ENCODE data around the gene ASAP2. TPM values are rescaled to one million over a fixed set of nuclear protein-coding genes. Genes with fewer than 3 reads are reported as not detected.

ASAP2 gene
- total RNA-seq, 1 experiment from 2014 or later: 25.2 TPM

DNA sequence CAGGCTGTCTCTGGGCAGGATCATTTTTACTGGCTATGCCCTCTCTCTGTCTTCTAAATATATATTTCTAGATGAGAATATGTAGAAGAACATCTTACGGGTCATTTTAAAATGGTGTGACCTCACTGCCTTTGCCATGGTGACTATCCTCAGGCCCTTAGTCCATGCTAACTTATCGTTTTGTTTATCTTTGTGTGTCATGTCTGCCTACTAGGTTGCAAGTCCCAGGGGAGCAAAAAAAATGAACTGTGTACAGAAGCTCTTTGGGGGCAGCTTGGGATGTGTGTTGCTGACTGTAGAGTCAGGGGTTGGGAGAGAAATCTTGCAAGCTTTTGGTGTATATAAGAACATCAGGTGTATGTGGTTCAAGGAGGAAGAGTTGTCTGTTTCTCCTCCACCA lies 227.9 kb downstream of the ASAP2 start:
- Histone ChIP-seq H3K9me3 (ENCODE audit: low read length) (no peaks in the 10 kb centered on the region), H4K20me1 (ENCODE audit: low read length) (no peaks in the 10 kb centered on the region), H3K9ac (ENCODE audit: low read length) (no peak overlapping the region), H3K4me1 (ENCODE audit: insufficient read depth, low read length) (peaks cover 11% of the 10 kb centered on the region; the same call in 1 of the 2 replicates), H3K27ac (ENCODE audit: low read length) (no peak overlapping the region), H3K36me3 (ENCODE audit: low read depth, low read length) (peaks cover 46% of the 10 kb centered on the region), H3K4me2 (ENCODE audit: low read length) (no peak overlapping the region), H3K4me3 (ENCODE audit: low read length) (no peak overlapping the region), H2AFZ (ENCODE audit: low read length) (no peak overlapping the region), H3K27me3 (ENCODE audit: low read length) (no peaks in the 10 kb centered on the region), H3K9me2 (replicated peaks; ENCODE audit: low read length) (no peaks in the 10 kb centered on the region), H3F3A (ENCODE audit: low read length, unreplicated experiment) (no peaks in the 10 kb centered on the region), H3K79me2 (ENCODE audit: low read length) (no peaks in the 10 kb centered on the region)
- ChIA-PET CTCF (no interaction called here), POLR2A (ENCODE audit: unreplicated experiment) (no interaction called here)
- no peak for TF ChIP-seq EZH2 (IDR thresholded peaks at IDR 0.05; ENCODE audit: low read length, unreplicated experiment)
- no peak for TF ChIP-seq EZH2phosphoT487 (IDR thresholded peaks at IDR 0.05; ENCODE audit: borderline replicate concordance, low read length)
- TF ChIP-seq, protein P1, sequence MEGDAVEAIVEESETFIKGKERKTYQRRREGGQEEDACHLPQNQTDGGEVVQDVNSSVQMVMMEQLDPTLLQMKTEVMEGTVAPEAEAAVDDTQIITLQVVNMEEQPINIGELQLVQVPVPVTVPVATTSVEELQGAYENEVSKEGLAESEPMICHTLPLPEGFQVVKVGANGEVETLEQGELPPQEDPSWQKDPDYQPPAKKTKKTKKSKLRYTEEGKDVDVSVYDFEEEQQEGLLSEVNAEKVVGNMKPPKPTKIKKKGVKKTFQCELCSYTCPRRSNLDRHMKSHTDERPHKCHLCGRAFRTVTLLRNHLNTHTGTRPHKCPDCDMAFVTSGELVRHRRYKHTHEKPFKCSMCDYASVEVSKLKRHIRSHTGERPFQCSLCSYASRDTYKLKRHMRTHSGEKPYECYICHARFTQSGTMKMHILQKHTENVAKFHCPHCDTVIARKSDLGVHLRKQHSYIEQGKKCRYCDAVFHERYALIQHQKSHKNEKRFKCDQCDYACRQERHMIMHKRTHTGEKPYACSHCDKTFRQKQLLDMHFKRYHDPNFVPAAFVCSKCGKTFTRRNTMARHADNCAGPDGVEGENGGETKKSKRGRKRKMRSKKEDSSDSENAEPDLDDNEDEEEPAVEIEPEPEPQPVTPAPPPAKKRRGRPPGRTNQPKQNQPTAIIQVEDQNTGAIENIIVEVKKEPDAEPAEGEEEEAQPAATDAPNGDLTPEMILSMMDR (conservative IDR thresholded peaks at IDR 0.05; ENCODE audit: low read depth, low read length): no peak
- intact Hi-C loops (cut with micrococcal nuclease): no loop called here
- no peak for DNase-seq
- no peak for ATAC-seq
- no TSS peak for BruUV-seq (replicated peaks)

DNA sequence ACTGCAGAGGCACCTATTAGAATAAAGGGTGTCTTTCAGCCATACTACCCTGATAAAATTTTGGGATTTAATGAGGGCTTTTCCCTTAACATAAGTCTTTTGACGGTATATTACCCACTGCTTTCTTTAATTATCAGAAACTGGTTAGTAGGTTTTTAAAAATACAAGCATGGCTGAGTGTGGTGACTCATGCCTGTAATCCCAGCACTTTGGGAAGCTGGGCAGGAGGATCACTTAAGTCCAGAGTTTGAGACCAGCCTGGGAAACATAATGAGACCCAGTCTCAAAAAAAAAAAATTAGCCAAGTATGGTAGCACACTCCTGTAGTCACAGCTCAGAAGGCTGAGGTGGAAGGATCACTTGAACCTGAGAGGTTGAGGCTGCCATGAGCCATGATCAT lies 232.9 kb downstream of the ASAP2 start:
- H3F3A ChIP-seq (ENCODE audit: low read length, unreplicated experiment): no peaks in the 10 kb centered on the region
- ChIA-PET CTCF (no interaction called here), POLR2A (ENCODE audit: unreplicated experiment) (no interaction called here)
- H3K9me2 ChIP-seq (replicated peaks; ENCODE audit: low read length): no peaks in the 10 kb centered on the region
- H3K27ac ChIP-seq (ENCODE audit: low read length): peak overlapping the region; percentile 48
- BruUV-seq (replicated peaks): no TSS peak
- intact Hi-C loops (cut with micrococcal nuclease): no loop called here
- H3K4me1 ChIP-seq (ENCODE audit: insufficient read depth, low read length): 0 out of 2 replicates have a peak, but pooled peaks cover 4% of the 10 kb centered on the region
- H3K4me3 ChIP-seq (ENCODE audit: low read length): no peak overlapping the region
- TF ChIP-seq, protein P1 (conservative IDR thresholded peaks at IDR 0.05; ENCODE audit: low read depth, low read length): no peak
- TF ChIP-seq EZH2phosphoT487 (IDR thresholded peaks at IDR 0.05; ENCODE audit: borderline replicate concordance, low read length) (no peak), EZH2 (IDR thresholded peaks at IDR 0.05; ENCODE audit: low read length, unreplicated experiment) (no peak)
- H4K20me1 ChIP-seq (ENCODE audit: low read length): no peaks in the 10 kb centered on the region
- no peaks in the 10 kb centered on the region for H3K9me3 ChIP-seq (ENCODE audit: low read length)
- no peak for ATAC-seq
- H2AFZ ChIP-seq (ENCODE audit: low read length): no peak overlapping the region
- H3K9ac ChIP-seq (ENCODE audit: low read length): no peak overlapping the region
- no peak overlapping the region for H3K4me2 ChIP-seq (ENCODE audit: low read length)
- no peaks in the 10 kb centered on the region for H3K27me3 ChIP-seq (ENCODE audit: low read length)
- H3K36me3 ChIP-seq (ENCODE audit: low read depth, low read length): peaks cover 46% of the 10 kb centered on the region
- H3K79me2 ChIP-seq (ENCODE audit: low read length): no peaks in the 10 kb centered on the region
- no peak for DNase-seq

DNA sequence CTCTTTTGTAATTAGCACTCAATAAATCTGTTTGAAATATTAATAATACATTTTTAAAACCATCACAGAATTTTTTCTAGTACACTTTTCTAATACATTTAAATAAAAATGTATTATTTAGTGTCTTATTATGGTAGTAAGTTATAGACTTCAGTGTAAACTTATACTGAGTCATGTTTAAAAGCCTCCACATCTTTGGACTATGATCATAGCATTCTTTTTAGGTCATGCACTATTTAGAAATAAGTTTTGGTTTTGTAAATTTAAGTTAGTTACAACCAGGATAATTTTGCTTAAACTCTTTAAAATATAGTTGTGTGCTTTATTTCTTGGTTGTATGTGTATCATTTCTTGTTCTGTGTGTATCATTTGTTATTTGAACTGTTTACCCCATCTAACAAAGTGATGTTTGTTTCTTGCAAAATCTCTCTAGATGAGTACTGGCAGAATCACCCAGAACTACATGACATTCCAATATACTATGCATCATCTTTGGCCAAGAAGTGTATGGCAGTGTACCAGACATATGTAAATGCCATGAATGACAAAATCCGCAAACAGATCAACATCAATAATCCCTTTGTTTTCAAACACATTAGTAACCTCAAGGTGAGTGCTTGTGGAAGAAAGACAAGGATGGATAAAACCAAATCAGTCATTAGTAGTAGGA lies 233.6 kb downstream of the ASAP2 start:
- Histone ChIP-seq H4K20me1 (ENCODE audit: low read length) (no peaks in the 10 kb centered on the region), H3K79me2 (ENCODE audit: low read length) (no peaks in the 10 kb centered on the region), H3K4me2 (ENCODE audit: low read length) (no peak overlapping the region), H3K9me2 (replicated peaks; ENCODE audit: low read length) (no peaks in the 10 kb centered on the region), H3K27me3 (ENCODE audit: low read length) (no peaks in the 10 kb centered on the region), H3K9me3 (ENCODE audit: low read length) (no peaks in the 10 kb centered on the region), H3F3A (ENCODE audit: low read length, unreplicated experiment) (no peaks in the 10 kb centered on the region), H3K9ac (ENCODE audit: low read length) (no peak overlapping the region), H3K36me3 (ENCODE audit: low read depth, low read length) (peaks cover 47% of the 10 kb centered on the region), H3K4me1 (ENCODE audit: insufficient read depth, low read length) (0 out of 2 replicates have a peak, but pooled peaks cover 4% of the 10 kb centered on the region), H3K27ac (ENCODE audit: low read length) (peak overlapping the region; percentile 48), H2AFZ (ENCODE audit: low read length) (no peak overlapping the region), H3K4me3 (ENCODE audit: low read length) (no peak overlapping the region)
- TF ChIP-seq EZH2 (IDR thresholded peaks at IDR 0.05; ENCODE audit: low read length, unreplicated experiment): no peak
- TF ChIP-seq EZH2phosphoT487 (IDR thresholded peaks at IDR 0.05; ENCODE audit: borderline replicate concordance, low read length): no peak
- TF ChIP-seq, protein P1 (conservative IDR thresholded peaks at IDR 0.05; ENCODE audit: low read depth, low read length): no peak
- ATAC-seq (peak; percentile 46), DNase-seq (peak; percentile 47)
- ChIA-PET CTCF (no interaction called here), POLR2A (ENCODE audit: unreplicated experiment) (no interaction called here)
- BruUV-seq (replicated peaks): no TSS peak
- intact Hi-C loops (cut with micrococcal nuclease): no loop called here
